Lung (tissue), 12 donors: ENCODE data around the gene MARCHF10. TPM values are rescaled to one million over a fixed set of nuclear protein-coding genes. Genes with fewer than 3 reads are reported as not detected.

Experiments used
- ATAC-seq: fragments of 200-7000 bp; cut with Tn5 transposase; one replicate; pipeline ENCODE4 v1.9.1; 2020; ENCODE audit warnings: moderate number of reproducible peaks; ENCODE audit not compliant: insufficient read depth, low FRiP score
- DNase-seq, 3 donors: peaks; one replicate each; pipeline ENCODE4 v3.0.0-alpha.2; 2013 to 2017
- H3K27ac ChIP-seq, 2 donors: one replicate each; pipeline ENCODE4 v1.5.1; 2013; ENCODE audit warnings: mild to moderate bottlenecking in 2 of 2, moderate library complexity in 2 of 2, control low read depth in 1 of 2, inconsistent platforms in 1 of 2, low read depth in 1 of 2, low read length in 1 of 2
- H3K27me3 ChIP-seq, 3 donors: one replicate each; pipeline ENCODE4 v1.5.1; 2013; ENCODE audit warnings: low read length in 2 of 3; ENCODE audit not compliant: control insufficient read depth in 3 of 3, insufficient read depth in 3 of 3
- H3K36me3 ChIP-seq, 4 donors: one replicate each; pipeline ENCODE4 v1.5.1; 2013; ENCODE audit warnings: low read length in 4 of 4, mild to moderate bottlenecking in 1 of 4, moderate library complexity in 1 of 4; ENCODE audit not compliant: control insufficient read depth in 4 of 4, insufficient read depth in 4 of 4
- H3K4me1 ChIP-seq, 5 donors: one replicate each; pipeline ENCODE4 v1.5.1; 2013; ENCODE audit warnings: low read length in 5 of 5, mild to moderate bottlenecking in 2 of 5, moderate library complexity in 1 of 5; ENCODE audit not compliant: control insufficient read depth in 5 of 5, insufficient read depth in 5 of 5
- H3K4me3 ChIP-seq: one replicate; pipeline ENCODE4 v1.5.1; 2013; ENCODE audit warnings: mild to moderate bottlenecking, control low read depth, moderate library complexity
- H3K9ac ChIP-seq, 2 donors: one replicate each; pipeline ENCODE4 v1.5.1; 2013; ENCODE audit warnings: low read length in 2 of 2, control low read depth in 1 of 2; ENCODE audit not compliant: insufficient read depth in 1 of 2
- H3K9me3 ChIP-seq, 4 donors: one replicate each; pipeline ENCODE4 v1.5.1; 2013; ENCODE audit warnings: low read length in 3 of 4, mild to moderate bottlenecking in 1 of 4, moderate library complexity in 1 of 4; ENCODE audit not compliant: control insufficient read depth in 4 of 4, insufficient read depth in 3 of 4
- WGBS, 2 donors: extraction: QIAGEN DNeasy Blood & Tissue Kit; methylation state at CpG; one replicate each; pipeline ENCODE4 v1.1.7; 2013; 5-methylcytosine and 5-hydroxymethylcytosine counted together
- polyA plus RNA-seq, 2 donors: library from polyadenylated mRNA; stranded (reverse); fragments of 200-250 nt; gene quantifications; one replicate each; pipeline ENCODE4 v1.2.1, GENCODE V29; 2013
- total RNA-seq, 2 donors: library from RNA; depleted of rRNA in 1 of 2; stranded (reverse); fragments of >200 nt in 1 of 2; gene quantifications; one replicate each; pipeline ENCODE4 v1.2.1, GENCODE V29; 2014 to 2021
- TF ChIP-seq, protein P1 (sequence below): IDR thresholded peaks from 2 replicates; pipeline ENCODE4 v1.5.1; 2012; ENCODE audit warnings: mild to moderate bottlenecking; ENCODE audit errors: control extremely low read depth, extremely low read depth
- donor health status: control.
- donor health status: control.
- donor health status: Bipolar disorder and iron deficiency.
- donor health status: healthy.
- donor health status: DM: yes; HTN: yes; CAD: no.

MARCHF10 gene
- total and polyA plus RNA-seq, 4 donors: 3.1 to 13.8 (median 7.5) TPM

GRCh38 chr17:62781831-62782251 lies 26.3 kb downstream of the MARCHF10 start:
- ATAC-seq (no peak), DNase-seq (no peak)
- Histone ChIP-seq H3K9ac (no peak overlapping the region), H3K27ac (peak overlapping the region in 1 of 2 donors; percentile 63), H3K27me3 (no peaks in the 10 kb centered on the region), H3K9me3 (no peaks in the 10 kb centered on the region), H3K4me1 (no peaks in the 10 kb centered on the region), H3K4me3 (no peak overlapping the region), H3K36me3 (no peaks in the 10 kb centered on the region)
- 8 to 22% methylated on average over 2 of the region's 2 CpGs for WGBS, 2 donors
- TF ChIP-seq, protein P1, sequence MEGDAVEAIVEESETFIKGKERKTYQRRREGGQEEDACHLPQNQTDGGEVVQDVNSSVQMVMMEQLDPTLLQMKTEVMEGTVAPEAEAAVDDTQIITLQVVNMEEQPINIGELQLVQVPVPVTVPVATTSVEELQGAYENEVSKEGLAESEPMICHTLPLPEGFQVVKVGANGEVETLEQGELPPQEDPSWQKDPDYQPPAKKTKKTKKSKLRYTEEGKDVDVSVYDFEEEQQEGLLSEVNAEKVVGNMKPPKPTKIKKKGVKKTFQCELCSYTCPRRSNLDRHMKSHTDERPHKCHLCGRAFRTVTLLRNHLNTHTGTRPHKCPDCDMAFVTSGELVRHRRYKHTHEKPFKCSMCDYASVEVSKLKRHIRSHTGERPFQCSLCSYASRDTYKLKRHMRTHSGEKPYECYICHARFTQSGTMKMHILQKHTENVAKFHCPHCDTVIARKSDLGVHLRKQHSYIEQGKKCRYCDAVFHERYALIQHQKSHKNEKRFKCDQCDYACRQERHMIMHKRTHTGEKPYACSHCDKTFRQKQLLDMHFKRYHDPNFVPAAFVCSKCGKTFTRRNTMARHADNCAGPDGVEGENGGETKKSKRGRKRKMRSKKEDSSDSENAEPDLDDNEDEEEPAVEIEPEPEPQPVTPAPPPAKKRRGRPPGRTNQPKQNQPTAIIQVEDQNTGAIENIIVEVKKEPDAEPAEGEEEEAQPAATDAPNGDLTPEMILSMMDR: no peak

GRCh38 chr17:62781356-62781755 lies 26.8 kb downstream of the MARCHF10 start:
- TF ChIP-seq, protein P1: no peak
- WGBS, 2 donors: 32 to 44% methylated on average over 3 of the region's 3 CpGs
- Histone ChIP-seq H3K9me3 (no peaks in the 10 kb centered on the region), H3K4me1 (no peaks in the 10 kb centered on the region), H3K27ac (peak overlapping the region in 1 of 2 donors; percentile 50), H3K4me3 (no peak overlapping the region), H3K9ac (no peak overlapping the region), H3K36me3 (no peaks in the 10 kb centered on the region), H3K27me3 (no peaks in the 10 kb centered on the region)
- DNase-seq (peak in 2 of 3 donors; percentile 25 to 61), ATAC-seq (peak; percentile 27)

GRCh38 chr17:62780951-62781350 lies 27.2 kb downstream of the MARCHF10 start:
- Histone ChIP-seq H3K27ac (peak overlapping the region in 1 of 2 donors; percentile 78), H3K36me3 (no peaks in the 10 kb centered on the region), H3K4me1 (no peaks in the 10 kb centered on the region), H3K9me3 (no peaks in the 10 kb centered on the region), H3K27me3 (no peaks in the 10 kb centered on the region), H3K4me3 (no peak overlapping the region), H3K9ac (no peak overlapping the region)
- WGBS, 2 donors: 74 to 91% methylated on average over 6 of the region's 6 CpGs
- no peak for DNase-seq
- TF ChIP-seq, protein P1: no peak
- ATAC-seq: peak; percentile 15

GRCh38 chr17:62780269-62780668 lies 27.8 kb downstream of the MARCHF10 start:
- no peaks in the 10 kb centered on the region for H3K9me3 ChIP-seq
- no peaks in the 10 kb centered on the region for H3K27me3 ChIP-seq
- no peak overlapping the region for H3K4me3 ChIP-seq
- peak; percentile 42 for ATAC-seq
- no peak overlapping the region for H3K27ac ChIP-seq
- no peaks in the 10 kb centered on the region for H3K4me1 ChIP-seq
- H3K36me3 ChIP-seq: no peaks in the 10 kb centered on the region
- TF ChIP-seq, protein P1: no peak
- H3K9ac ChIP-seq: no peak overlapping the region
- DNase-seq: no peak
- 69 to 82% methylated on average over 7 of the region's 7 CpGs for WGBS, 2 donors
